Neural cell (in vitro differentiated cells): ENCODE measurements around the gene RNASEH2C.

ENCODE experiments used
- CTCF ChIP-seq: fragments of 450-650 bp; IDR thresholded peaks from 2 replicates; pipeline ENCODE4 v1.5.1; 2014; ENCODE audit warnings: antibody characterized with exemption, mild to moderate bottlenecking, moderate library complexity; ENCODE audit not compliant: poor library complexity, severe bottlenecking
- EZH2 ChIP-seq: fragments of 200-600, 300-800 bp; shearing (Covaris generic), sonication (generic); IDR thresholded peaks from 2 replicates; pipeline ENCODE4 v1.6.1; 2014; ENCODE audit warnings: antibody characterized with exemption, low read length, borderline replicate concordance, mild to moderate bottlenecking; ENCODE audit not compliant: insufficient read depth, poor library complexity, severe bottlenecking
- POLR2AphosphoS5 ChIP-seq: IDR thresholded peaks from 2 replicates; pipeline ENCODE4 v1.6.1; 2012

GRCh38 chr11:65714433-65714832 is 6.2 kb downstream of the RNASEH2C start:
- TF ChIP-seq CTCF (no peak), POLR2AphosphoS5 (no peak), EZH2 (no peak)
